Immature natural killer cell (primary cell): Measurements from ENCODE around the gene WBP11. TPM values are rescaled to one million over a fixed set of nuclear protein-coding genes. Genes with fewer than 3 reads are reported as not detected.
"Not testable (repeated sequence)": the region's sequence is repeated elsewhere in the genome, so short reads cannot be mapped to it uniquely, and the experiment has no call there.

Experiments
- DNase-seq, 3 donors: peaks; one replicate each; pipeline ENCODE4 v3.0.0; 2022; ENCODE audit warnings: mixed read lengths in 1 of 3
- H3K27ac Mint-ChIP-seq, 6 donors: one replicate each; pipeline ENCODE4 v1.8.0; 2020; ENCODE audit warnings: mixed read lengths in 6 of 6, mild to moderate bottlenecking in 5 of 6, inconsistent platforms in 4 of 6, moderate library complexity in 3 of 6
- H3K27me3 Mint-ChIP-seq, 3 donors: one replicate each; pipeline ENCODE4 v1.8.0; 2020 to 2021; ENCODE audit warnings: low read depth in 3 of 3, mild to moderate bottlenecking in 3 of 3, mixed read lengths in 3 of 3, moderate library complexity in 3 of 3, inconsistent platforms in 1 of 3
- H3K36me3 Mint-ChIP-seq, 3 donors: one replicate each; pipeline ENCODE4 v1.8.0; 2020; ENCODE audit warnings: mixed read lengths in 3 of 3, inconsistent platforms in 2 of 3, mild to moderate bottlenecking in 2 of 3
- H3K4me1 Mint-ChIP-seq, 2 donors: one replicate each; pipeline ENCODE4 v1.8.0; 2020; ENCODE audit warnings: inconsistent platforms in 2 of 2, mild to moderate bottlenecking in 2 of 2, mixed read lengths in 2 of 2, moderate library complexity in 1 of 2
- H3K4me3 Mint-ChIP-seq, 5 donors: one replicate each; pipeline ENCODE4 v1.8.0; 2020; ENCODE audit warnings: mild to moderate bottlenecking in 5 of 5, mixed read lengths in 5 of 5, inconsistent platforms in 3 of 5, moderate library complexity in 3 of 5
- H3K9me3 Mint-ChIP-seq, 6 donors: one replicate each; pipeline ENCODE4 v1.8.0; 2020; ENCODE audit warnings: mild to moderate bottlenecking in 6 of 6, mixed read lengths in 6 of 6, inconsistent platforms in 4 of 6, moderate library complexity in 3 of 6
- polyA plus RNA-seq, 3 donors: library from polyadenylated mRNA; unstranded; fragments of 300-500 nt; fragmentation: Illumina TruSeq; gene quantifications; one replicate each; pipeline ENCODE4 v1.2.3, GENCODE V29; 2021

Gene WBP11
- polyA plus RNA-seq, 3 donors from 2014 or later: 27.1 to 73.5 (median 47.5) TPM

DNA sequence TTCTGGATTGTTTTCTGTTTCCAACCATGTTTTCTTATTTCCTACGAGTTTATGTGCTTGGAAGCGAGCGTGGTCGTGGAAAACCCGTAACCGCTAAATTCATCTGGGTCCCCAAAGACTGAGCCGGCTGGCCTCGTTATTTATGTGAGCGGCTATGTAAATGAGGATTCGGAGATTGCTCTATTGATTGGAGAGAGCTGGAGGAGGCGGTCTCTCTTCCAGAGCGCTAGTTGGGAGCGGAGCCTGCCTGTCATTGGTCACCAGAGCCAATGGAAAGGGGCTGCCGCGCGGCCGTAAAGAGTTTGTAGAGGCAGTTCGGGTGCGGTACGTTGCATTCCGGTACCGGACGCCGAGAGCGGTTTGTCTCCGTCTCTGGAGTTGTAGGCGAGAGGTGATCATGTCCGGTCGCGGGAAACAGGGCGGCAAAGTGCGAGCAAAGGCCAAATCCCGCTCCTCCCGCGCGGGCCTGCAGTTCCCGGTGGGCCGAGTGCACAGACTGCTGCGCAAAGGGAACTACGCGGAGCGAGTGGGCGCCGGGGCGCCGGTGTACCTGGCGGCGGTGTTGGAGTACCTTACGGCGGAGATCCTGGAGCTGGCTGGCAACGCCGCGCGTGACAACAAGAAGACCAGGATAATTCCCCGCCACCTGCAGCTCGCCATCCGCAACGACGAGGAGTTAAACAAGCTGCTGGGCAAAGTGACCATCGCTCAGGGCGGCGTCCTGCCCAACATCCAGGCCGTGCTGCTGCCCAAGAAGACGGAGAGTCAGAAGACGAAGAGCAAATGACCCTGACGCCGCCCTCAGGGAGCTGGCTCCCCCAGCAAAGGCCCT is 29.0 kb downstream of the WBP11 start:
- peak overlapping the region; percentile 93 to 98 (median 97) for H3K4me3 Mint-ChIP-seq
- H3K27me3 Mint-ChIP-seq: peaks cover 27 to 46% (median 37%) of the 10 kb centered on the region in 3 donors
- H3K36me3 Mint-ChIP-seq: no peaks in the 10 kb centered on the region
- peaks cover 0 to 2% (median 0%) of the 10 kb centered on the region in 6 donors for H3K9me3 Mint-ChIP-seq
- peak overlapping the region; percentile 86 to 98 (median 96) for H3K27ac Mint-ChIP-seq
- peaks cover 60 to 71% of the 10 kb centered on the region in 2 donors for H3K4me1 Mint-ChIP-seq
- peak; percentile 90 to 92 (median 91) for DNase-seq

GRCh38 chr12:14773685-14774073 is 29.6 kb downstream of the WBP11 start:
- H3K4me1 Mint-ChIP-seq: peaks cover 66 to 78% of the 10 kb centered on the region in 2 donors
- H3K4me3 Mint-ChIP-seq: peak overlapping the region; percentile 93 to 98 (median 97)
- H3K27me3 Mint-ChIP-seq: peaks cover 32 to 51% (median 37%) of the 10 kb centered on the region in 3 donors
- peak overlapping the region; percentile 86 to 98 (median 96) for H3K27ac Mint-ChIP-seq
- no peaks in the 10 kb centered on the region for H3K36me3 Mint-ChIP-seq
- DNase-seq: no peak
- peaks cover 0 to 2% (median 0%) of the 10 kb centered on the region in 6 donors for H3K9me3 Mint-ChIP-seq

- Mint-ChIP-seq H3K27me3 (peaks cover 32 to 48% (median 37%) of the 10 kb centered on the region in 3 donors), H3K9me3 (peaks cover 0 to 2% (median 0%) of the 10 kb centered on the region in 6 donors), H3K36me3 (no peaks in the 10 kb centered on the region), H3K4me3 (peak overlapping the region; percentile 29 to 98 (median 96)), H3K4me1 (peaks cover 72 to 85% of the 10 kb centered on the region in 2 donors), H3K27ac (peak overlapping the region in 4 of 6 donors; percentile 71 to 98 (median 96))
- DNase-seq: no peak
These were observed 30.3 kb downstream of the WBP11 start for GRCh38 chr12:14772946-14773345.

GRCh38 chr12:14771651-14772137 is 31.6 kb downstream of the WBP11 start:
- Mint-ChIP-seq H3K27me3 (peaks cover 32 to 48% (median 37%) of the 10 kb centered on the region in 3 donors), H3K27ac (peak overlapping the region; percentile 94 to 100 (median 100)), H3K4me1 (peaks cover 83 to 97% of the 10 kb centered on the region in 2 donors), H3K9me3 (peaks cover 0 to 2% (median 0%) of the 10 kb centered on the region in 6 donors), H3K36me3 (peaks cover 0 to 11% (median 11%) of the 10 kb centered on the region in 3 donors), H3K4me3 (peak overlapping the region; percentile 95 to 98 (median 97))
- DNase-seq: peak; percentile 68 to 74 (median 72)

GRCh38 chr12:14770496-14771461 is 32.5 kb downstream of the WBP11 start:
- Mint-ChIP-seq H3K36me3 (peaks cover 4 to 16% (median 15%) of the 10 kb centered on the region in 3 donors), H3K4me3 (peak overlapping the region; percentile 95 to 98 (median 97)), H3K9me3 (peaks cover 0 to 2% (median 0%) of the 10 kb centered on the region in 6 donors), H3K4me1 (peaks cover 83 to 97% of the 10 kb centered on the region in 2 donors), H3K27me3 (peaks cover 32 to 48% (median 37%) of the 10 kb centered on the region in 3 donors), H3K27ac (peak overlapping the region; percentile 99 to 100 (median 100))
- peak; percentile 93 to 95 (median 94) for DNase-seq

- Mint-ChIP-seq H3K4me1 (peaks cover 77 to 95% of the 10 kb centered on the region in 2 donors), H3K27ac (peak overlapping the region; percentile 99 to 100 (median 100)), H3K36me3 (peaks cover 6 to 23% (median 18%) of the 10 kb centered on the region in 3 donors), H3K4me3 (peak overlapping the region; percentile 95 to 98 (median 97)), H3K27me3 (peaks cover 32 to 45% (median 35%) of the 10 kb centered on the region in 3 donors), H3K9me3 (peaks cover 0 to 2% (median 0%) of the 10 kb centered on the region in 6 donors)
- peak; percentile 88 to 89 (median 89) for DNase-seq
These were observed 33.2 kb downstream of the WBP11 start for GRCh38 chr12:14769969-14770495.

GRCh38 chr12:14769466-14769968 is 33.8 kb downstream of the WBP11 start:
- Mint-ChIP-seq H3K27ac (peak overlapping the region; percentile 99 to 100 (median 100)), H3K27me3 (peaks cover 31 to 43% (median 34%) of the 10 kb centered on the region in 3 donors), H3K36me3 (peaks cover 6 to 24% (median 18%) of the 10 kb centered on the region in 3 donors), H3K4me3 (peak overlapping the region; percentile 95 to 98 (median 97)), H3K9me3 (peaks cover 0 to 2% (median 0%) of the 10 kb centered on the region in 6 donors), H3K4me1 (peaks cover 73 to 95% of the 10 kb centered on the region in 2 donors)
- no peak for DNase-seq

DNA sequence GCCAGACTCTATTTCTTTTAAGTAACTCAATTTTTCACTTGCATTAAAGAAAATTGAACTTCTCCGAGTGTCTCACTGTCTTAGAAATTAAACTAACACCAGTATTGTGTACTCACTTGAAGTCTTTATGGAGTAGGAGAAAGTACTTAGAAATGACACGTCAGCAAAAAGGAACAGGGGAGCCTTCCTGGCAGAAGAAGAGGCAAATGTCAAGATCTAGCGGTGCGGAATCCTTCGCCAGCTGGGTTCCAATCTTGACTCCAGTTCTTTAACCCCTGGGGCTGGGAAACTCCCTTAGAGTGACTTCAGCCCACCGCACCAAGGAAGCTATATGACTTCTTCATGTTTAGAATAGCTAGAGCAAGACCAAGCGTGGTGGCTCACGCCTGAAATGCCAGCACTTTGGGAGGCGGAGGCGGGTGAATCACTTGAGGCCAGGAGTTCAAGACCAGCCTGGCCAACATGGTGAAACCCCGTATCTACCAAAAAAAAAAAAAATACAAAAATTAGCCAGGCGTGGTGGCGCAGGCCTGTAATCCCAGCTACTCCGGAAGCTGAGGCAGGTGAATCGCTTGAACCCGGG is 34.4 kb downstream of the WBP11 start:
- DNase-seq: no peak
- Mint-ChIP-seq H3K36me3 (peaks cover 6 to 24% (median 18%) of the 10 kb centered on the region in 3 donors), H3K9me3 (peaks cover 0 to 2% (median 0%) of the 10 kb centered on the region in 6 donors), H3K4me1 (peaks cover 68 to 90% of the 10 kb centered on the region in 2 donors), H3K4me3 (peak overlapping the region; percentile 95 to 98 (median 97)), H3K27ac (peak overlapping the region; percentile 99 to 100 (median 100)), H3K27me3 (peaks cover 26 to 38% (median 28%) of the 10 kb centered on the region in 3 donors)

DNA sequence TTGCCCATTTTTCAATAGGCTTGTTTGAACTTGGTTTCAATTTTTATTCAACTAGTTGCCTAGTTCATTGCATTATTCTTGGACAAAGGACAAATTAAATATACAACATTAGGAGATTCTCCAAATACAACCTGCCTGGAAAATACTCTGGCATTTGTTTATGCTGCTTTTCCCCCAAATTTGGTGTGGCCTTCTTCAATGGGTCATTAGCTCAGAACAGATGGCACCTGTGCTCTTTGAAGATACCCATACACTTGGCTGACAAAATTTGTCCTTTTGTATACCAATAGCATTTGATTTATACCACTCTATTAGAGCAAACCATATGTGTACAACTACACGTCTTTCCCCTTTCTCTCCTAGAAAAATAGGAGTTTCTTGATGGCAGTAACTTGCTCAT is 35.7 kb downstream of the WBP11 start:
- H3K4me1 Mint-ChIP-seq: peaks cover 56 to 86% of the 10 kb centered on the region in 2 donors
- H3K27ac Mint-ChIP-seq: peak overlapping the region in 5 of 6 donors; percentile 39 to 100 (median 58)
- peak overlapping the region in 2 of 5 donors; percentile 36 to 46 for H3K4me3 Mint-ChIP-seq

GRCh38 chr12:14766649-14767215 is 36.5 kb downstream of the WBP11 start:
- peak overlapping the region; percentile 32 to 100 (median 57) for H3K27ac Mint-ChIP-seq
- peaks cover 22 to 25% (median 23%) of the 10 kb centered on the region in 3 donors for H3K27me3 Mint-ChIP-seq
- H3K4me3 Mint-ChIP-seq: peak overlapping the region in 1 of 5 donors; percentile 55
- no peak for DNase-seq
- H3K9me3 Mint-ChIP-seq: no peaks in the 10 kb centered on the region
- H3K36me3 Mint-ChIP-seq: peaks cover 11 to 27% (median 26%) of the 10 kb centered on the region in 3 donors
- H3K4me1 Mint-ChIP-seq: peaks cover 51 to 86% of the 10 kb centered on the region in 2 donors

More for the DNA sequence above, 35.7 kb downstream of the WBP11 start:
- peaks cover 23 to 33% (median 24%) of the 10 kb centered on the region in 3 donors for H3K27me3 Mint-ChIP-seq
- no peak for DNase-seq
- peaks cover 0 to 2% (median 0%) of the 10 kb centered on the region in 6 donors for H3K9me3 Mint-ChIP-seq
- peaks cover 6 to 24% (median 18%) of the 10 kb centered on the region in 3 donors for H3K36me3 Mint-ChIP-seq

DNA sequence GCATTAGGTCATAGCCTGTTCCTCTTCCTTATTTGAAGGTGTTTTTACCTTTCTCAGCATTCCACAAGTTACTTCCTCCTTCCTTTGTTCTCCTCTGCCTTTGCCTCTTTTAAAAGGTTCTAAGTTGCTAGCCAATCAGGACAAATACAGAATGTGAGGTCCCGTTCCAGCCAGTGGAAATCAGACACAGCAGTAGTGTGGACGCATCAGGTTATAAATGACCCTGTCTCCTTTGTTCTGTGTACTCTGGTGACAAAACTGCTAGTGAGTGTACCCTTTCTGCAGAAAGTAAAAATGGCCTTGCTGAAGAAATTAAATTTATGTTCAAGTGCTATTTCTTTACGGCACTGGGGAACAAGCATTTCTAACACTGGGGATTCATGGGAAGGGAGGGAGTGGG is 37.3 kb downstream of the WBP11 start:
- not testable (repeated sequence) for H3K9me3 Mint-ChIP-seq, H3K4me3 Mint-ChIP-seq, DNase-seq
- Mint-ChIP-seq H3K4me1 (peaks cover 46 to 82% of the 10 kb centered on the region in 2 donors), H3K36me3 (peaks cover 16 to 33% (median 29%) of the 10 kb centered on the region in 3 donors), H3K27me3 (peaks cover 16 to 20% (median 19%) of the 10 kb centered on the region in 3 donors), H3K27ac (peak overlapping the region in 2 of 6 donors; percentile 2 to 3)

DNA sequence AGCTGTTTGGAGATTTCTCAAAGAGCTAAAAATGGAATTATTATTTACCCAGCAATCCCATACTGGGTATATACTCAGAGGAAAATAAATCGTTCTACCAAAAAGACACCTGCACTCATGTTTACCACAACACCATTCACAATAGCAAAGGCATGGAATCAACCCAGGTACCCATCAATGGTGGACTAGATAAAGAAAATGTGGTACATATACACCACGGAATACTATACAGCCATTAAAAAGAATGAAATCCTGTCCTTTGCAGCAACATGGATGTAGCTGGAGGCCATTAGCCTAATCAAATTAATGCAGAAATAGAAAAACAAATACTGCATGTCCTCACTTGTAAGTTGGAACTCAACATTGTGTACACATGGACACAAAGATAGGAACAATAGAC is 37.9 kb downstream of the WBP11 start:
- Mint-ChIP-seq H3K27ac (no peak overlapping the region), H3K4me3 (no peak overlapping the region), H3K4me1 (peaks cover 44 to 77% of the 10 kb centered on the region in 2 donors), H3K9me3 (no peaks in the 10 kb centered on the region), H3K27me3 (peaks cover 10 to 13% (median 13%) of the 10 kb centered on the region in 3 donors), H3K36me3 (peaks cover 16 to 37% (median 29%) of the 10 kb centered on the region in 3 donors)
- no peak for DNase-seq
